Measurements from ENCODE around the gene CLPX.
"Not testable (repeated sequence)": the region's sequence is repeated elsewhere in the genome, so short reads cannot be mapped to it uniquely, and the experiment has no call there.

CLPX gene

DNA sequence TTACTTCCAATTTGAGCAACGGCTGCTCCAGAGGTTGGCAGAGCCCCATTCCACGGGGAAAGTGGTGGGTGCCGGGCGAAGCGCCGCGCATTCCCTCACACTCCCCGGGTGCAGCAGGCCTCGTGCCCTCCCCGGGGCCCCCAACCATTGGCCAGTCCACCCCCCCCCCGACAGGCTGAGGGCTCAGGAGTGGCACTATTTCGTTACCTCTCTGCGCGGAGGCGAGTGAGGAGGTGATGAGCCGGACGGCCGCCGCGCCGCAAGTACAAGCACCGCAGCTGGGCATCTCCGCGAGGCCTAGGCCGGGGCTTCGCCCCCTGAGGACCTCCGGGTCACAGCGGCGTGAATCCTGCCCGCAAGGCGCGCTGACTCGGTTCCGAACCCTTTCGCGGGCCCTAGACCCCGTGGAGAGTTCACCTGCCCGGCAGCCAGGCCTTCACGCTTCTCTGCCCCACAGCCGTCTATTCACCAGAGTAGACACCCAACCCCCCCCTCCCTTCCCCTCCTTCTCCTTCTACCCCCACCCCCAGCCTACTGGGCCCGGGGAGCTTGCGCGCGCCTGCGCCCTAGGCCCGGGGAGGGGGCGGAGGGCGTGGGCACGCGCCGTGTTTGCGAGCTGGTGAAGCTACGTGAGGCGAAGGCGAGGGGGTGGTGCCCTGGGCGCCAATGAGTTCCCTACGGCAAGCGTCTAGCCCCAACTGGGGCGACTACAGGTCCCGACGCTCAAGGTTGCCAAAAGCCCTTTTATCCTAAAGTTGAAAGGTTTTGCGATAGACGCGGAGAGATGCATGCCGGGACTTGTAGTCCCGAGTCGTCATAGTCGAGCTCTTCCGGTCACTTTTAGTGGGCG, at the start of gene CLPX:
CLPX (minus strand) TSS at position 475 of the 850 bp plus-strand sequence; CDS start at position 286, 189 bp downstream.
- DNase-seq, result peak; percentile 99

DNA sequence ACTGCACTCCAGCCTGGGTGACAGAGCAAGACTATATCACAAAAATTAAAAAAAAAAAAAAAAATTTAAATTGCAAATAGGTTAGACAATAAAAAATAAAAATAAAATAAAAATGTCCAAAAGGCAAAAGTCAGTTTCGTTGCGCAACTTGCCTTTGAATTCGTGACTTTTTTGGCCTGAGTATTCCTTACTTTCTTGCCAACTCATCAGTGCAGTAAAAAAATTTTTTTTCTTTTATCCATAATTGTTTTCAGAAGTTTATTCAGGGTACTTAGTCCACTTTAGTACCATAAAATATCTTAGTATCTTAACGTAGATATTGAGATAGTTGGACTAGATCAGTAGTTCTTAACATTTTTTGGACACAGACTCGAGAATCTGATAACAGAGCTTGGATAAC, 48.6 kb upstream of the CLPX start:
- DNase-seq, result no peak

DNA sequence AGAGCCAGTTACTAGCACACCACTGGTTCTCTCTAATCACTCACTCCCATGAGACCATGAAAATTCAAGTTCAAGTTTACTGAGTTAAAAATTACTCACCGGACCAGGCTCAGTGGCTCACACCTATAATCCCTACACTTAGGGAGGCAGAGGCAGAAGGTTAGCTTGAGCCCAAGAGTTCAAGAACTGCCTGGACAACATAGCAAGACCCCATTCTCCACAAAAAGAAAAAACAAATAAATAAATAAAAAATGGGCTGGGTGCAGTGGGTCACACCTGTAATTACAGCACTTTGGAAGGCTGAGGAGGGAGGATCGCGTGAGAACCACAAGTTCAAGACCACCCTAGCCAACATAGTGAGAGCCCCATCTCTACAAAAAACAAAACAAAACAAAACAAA, 47.4 kb upstream of the CLPX start:
- no peak for DNase-seq

DNA sequence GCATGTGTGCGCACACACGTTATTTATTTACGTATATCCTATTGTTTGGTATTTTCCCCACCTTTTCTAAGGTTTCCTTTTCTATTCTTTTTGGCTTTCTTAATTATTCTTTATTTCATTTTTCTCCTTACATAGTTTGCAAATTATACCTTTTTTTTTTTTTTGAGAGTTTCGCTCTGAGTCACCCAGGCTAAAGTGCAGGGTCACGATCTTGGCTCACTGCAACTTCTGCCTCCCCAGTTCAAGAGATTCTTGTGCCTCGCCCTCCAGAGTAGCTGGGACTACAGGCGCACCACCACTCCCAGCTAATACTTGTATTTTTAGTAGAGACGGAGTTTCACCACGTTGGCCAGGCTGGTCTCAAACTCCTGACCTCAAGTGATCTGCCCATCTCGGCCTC, 46.2 kb upstream of the CLPX start:
- no peak for DNase-seq

DNA sequence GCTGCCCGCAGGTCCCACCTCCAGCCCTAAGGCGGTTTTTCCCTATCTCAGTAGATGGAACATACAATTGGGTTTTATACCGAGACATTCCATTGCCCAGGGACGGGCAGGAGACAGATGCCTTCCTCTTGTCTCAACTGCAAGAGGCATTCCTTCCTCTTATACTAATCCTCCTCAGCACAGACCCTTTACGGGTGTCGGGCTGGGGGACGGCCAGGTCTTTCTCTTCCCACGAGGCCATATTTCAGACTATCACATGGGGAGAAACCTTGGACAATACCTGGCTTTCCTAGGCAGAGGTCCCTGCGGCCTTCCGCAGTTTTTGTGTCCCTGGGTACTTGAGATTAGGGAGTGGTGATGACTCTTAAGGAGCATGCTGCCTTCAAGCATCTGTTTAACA, 41.8 kb upstream of the CLPX start:
- DNase-seq, result not testable (repeated sequence)

DNA sequence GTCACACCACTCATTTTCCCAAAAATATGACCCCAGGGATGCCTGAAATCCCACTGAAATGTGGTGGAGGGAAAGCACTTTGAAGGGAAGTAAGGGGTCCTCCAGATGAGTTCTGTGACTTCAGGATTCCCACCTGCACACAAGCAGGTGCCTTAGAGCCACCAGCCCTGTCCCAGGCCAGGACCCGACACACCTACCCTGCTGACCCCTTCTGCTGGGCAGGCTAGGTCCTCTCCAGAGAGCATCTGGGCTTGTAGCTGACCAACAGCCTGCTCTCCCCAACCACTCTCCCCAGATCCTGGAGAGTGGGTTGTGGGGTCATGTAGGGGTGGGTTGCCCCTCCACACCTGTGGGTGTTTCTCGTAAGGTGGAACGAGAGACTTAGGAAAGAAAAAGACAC, 41.1 kb upstream of the CLPX start:
- DNase-seq, result no peak

DNA sequence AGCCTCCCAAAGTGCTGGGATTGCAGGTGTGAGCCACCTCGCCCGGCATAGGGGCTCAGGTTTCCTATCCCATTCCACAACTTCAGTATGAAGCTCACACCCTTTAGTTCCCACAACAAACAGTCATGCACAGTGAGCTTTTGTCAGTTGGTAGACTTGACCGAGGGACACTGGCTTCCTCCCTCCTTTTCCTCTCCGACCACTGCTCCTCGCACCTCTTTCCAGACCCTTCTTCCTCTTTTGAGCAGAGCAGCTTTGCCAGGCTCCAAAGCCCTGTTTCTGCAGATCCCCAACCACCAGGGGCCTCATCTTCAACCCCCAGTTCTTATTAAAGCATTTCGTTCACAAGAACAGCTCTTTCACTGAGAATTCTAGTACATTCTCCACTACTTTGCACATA, 38.9 kb upstream of the CLPX start:
- no peak for DNase-seq

DNA sequence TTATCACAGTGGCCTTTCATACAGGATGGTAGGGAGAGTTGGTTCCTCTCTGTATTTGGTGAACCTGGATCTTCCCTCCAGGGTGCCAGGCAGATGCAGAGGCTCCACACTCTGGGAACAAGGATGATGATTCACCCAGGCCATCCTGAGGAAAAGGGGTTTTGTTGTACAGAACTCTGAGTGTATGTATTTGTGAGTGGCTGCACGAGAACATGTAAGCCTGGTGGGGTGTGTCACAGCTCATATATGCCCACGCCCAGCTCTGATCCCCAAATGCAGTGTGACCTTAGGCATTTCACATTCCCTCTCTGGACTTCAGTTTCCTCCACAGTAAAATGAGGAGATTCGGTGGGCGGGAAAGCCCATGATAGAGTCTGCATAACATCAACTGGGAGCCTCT, 37.7 kb upstream of the CLPX start:
- no peak for DNase-seq

DNA sequence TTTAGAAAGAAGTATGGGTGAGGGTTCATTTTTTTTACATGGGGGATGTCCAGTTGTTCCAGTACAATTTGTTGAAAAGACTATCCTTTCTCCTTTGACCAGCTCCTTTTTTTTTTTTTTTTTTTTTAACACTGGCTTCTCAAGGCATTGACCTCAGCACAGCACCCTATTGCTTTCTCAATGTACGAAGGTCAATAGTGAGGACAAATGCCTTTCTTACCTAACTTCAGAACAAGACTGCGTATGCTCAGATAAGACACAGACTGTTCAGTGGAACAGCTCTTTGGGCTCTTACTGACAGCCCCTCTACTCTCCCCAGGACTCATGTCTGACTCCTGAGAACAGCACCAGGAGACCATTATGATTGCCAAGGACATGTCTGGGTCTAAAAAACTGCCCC, 36.6 kb upstream of the CLPX start:
- no peak for DNase-seq

DNA sequence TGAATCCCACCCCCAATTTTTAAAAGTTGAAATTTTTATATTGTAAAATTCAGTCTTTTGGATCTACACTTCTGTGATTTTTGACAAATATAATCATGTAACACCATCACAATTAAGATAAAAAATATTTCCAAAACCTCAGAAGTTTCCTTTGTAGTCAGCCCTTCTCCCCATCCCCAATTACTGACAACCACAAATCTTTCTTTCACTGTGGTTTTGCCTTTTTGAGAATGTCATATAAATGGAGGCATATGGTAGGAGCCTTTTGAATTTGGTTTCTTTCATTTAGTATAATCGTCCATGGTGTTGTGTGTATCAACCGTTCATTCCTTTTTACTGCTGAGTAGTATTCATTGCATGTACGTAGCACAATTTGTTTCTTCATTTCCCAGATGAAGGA, 34.0 kb upstream of the CLPX start:
- no peak for DNase-seq

DNA sequence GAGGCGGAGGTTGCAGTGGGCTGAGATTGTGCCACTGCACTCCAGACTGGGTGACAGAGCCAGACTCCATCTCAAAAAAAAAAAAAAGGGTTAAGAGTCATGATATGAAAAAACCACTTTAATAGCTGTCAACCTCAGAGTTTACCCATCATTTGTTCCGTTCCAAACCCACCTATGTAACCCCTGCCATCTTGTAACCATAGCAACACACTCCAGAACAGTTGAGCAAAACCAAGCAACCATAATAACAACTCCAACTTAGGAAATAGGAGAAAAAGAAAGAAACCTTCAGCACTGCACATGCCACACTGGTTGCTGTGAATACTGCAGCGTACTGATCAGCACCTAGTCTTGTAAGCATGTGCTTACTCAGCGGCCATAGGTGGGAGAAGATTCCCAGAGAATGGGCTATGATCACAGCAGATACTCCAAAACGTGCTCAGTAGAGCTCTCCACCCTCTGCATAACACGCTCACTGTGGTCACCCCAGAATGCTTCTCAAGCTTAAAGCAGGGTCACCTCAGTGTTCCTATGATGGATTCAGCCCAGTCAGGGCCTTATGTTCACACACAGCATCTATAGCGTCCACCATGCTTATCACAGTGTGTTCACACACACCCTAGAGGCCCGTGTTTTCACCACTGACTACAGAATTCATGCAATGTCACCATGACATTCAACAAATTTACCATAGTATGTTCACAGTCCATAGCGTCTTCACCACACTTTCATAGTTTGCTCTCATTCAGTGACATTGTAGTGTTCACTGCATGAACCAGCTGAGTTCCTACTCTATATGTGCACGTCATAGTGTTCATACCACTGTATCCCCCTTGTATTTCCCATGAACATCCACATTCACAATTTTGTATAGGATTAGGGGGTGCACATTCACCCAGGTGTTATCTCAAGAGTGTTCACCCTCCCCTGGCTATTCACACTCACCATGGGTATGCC, 32.7 kb upstream of the CLPX start:
- no peak for DNase-seq

DNA sequence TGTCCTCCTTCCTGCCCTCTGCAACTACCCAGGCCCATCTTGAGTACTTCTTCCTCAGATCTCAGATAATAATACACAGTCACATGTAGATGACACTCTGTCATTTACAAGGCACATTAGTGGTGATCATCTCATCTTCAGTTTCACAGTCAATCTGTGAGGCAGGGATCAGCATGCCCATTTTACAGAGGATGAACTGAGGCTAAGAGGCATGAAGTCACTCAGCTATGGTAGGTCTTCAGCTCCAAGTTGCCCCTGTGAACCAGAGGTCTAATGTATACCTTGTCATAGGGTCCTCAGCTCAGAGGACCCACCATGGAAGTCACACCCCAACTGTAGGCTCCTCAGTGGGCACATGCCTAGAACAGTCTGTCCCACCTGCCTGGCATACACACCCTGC, 30.4 kb upstream of the CLPX start:
- DNase-seq, result no peak

DNA sequence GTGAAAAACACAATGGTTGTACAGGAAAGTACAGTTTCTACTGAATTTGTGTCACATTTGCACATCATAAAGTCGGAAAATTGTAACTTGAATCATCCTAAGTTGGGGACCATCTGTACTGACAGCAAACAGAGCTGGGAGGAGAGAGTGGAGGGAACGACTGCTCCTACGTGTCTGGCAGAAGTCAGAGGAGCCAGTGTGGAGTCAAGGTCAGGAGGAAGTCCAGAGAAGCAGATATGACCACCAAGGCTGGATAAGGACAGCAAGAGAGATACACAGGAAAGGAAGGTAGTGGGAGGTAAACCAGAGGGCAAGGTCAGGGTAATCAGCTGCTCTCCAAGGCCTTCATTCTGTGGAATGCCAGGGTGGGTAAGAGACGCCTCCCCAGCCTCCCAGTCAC, 28.9 kb upstream of the CLPX start:
- no peak for DNase-seq

DNA sequence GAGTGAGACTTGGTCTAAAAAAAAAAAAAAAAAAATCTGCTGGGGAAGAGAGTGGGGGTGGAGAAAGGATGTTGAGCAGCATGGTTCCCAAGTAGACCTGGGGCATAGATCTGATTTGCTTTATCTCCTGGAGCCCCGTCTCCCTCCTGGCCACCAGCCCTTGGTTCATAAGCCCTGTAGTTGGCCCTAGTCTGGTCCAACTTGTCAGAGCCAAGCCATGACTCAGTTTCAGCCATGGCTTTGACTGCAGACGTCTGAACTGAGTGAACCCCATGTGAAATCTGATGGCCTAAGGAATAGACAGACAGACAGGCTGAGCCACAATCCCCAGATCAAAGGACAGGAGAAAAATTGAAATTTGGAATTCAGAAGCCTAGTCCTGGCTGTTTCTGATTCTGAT, 28.1 kb upstream of the CLPX start:
- no peak for DNase-seq

DNA sequence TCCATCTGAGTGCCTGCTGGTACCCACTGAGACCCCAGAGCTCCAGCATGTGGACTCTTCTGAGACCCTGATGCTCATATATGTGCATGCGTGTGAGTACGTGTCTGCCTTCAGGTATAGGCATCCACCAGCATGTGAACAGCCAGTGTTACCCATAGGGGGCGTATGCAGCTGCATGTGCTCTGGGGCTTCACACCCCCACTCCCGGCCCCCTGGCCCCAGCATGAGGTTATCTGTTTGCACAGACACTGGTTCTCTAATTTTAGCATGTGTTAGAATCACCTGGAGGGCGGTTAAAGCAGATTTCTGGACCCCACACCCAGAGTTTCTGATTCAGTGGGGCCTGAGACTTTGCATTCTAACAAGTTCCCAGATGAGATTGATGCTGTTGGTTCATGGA, 27.0 kb upstream of the CLPX start:
- peak; percentile 71 for DNase-seq

DNA sequence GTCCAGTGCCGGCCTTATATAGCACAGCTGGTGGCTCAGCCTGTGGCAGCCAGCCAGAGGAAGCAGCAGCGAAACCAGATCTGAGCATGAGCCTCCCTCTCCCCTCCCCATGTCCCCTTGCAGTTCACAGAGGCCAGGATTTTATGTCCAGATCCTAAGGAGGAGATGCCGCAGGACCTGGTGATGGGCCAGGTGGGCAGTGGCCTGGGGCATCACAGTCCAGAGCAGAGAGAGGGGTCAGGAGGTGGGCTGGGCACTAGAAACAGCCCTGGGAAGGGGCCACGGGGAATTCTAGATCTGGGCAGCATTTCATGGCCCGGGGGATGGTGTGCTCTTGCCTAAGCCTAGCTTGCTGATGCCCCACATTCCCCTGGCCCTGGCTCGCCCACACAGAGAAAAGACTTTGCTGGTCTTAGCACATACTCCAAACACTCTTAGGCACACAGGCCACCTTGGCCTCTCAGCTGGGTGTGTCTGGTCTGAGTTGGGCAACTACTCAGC, 26.4 kb upstream of the CLPX start:
- peak; percentile 80 for DNase-seq

DNA sequence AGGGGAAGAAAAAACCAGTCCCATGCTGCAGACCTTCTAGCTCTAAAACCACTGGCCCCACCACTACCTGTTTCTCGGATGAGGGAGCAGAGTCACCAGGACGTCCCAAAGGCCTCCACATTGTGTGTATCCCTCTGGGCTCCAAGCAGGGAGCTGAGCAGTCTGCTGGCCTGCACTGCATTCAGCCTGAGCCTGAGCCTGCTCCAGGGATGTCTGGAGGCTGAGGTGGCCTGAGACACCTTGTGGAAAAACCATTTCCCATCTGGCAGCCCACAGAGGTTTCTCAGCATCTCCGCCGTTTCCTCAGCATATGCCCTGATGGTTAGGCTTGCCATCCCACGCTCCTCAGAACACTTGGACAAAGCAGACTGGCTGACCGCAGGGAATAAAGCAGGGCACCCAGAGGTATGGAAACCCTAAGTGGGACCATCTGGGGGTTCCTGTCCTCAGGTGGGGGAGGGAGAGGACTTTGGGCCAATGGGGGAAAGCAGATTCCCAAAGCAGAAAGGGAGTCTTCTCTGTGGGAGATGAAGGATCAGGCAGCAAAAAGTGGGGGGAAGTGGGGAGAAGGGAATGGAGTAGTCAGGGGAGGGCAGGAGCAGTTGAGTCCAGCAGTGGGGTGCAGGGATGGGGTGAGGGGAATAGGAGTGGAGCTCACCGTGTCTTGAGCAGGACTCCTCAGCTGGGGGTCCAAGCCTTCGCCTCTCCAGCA, 25.8 kb upstream of the CLPX start, which contains the start of gene CILP:
CILP (minus strand) TSS at position 704 of the 712 bp plus-strand sequence. CDS start 1,718 bp downstream, outside the sequence.
- DNase-seq, result no peak

DNA sequence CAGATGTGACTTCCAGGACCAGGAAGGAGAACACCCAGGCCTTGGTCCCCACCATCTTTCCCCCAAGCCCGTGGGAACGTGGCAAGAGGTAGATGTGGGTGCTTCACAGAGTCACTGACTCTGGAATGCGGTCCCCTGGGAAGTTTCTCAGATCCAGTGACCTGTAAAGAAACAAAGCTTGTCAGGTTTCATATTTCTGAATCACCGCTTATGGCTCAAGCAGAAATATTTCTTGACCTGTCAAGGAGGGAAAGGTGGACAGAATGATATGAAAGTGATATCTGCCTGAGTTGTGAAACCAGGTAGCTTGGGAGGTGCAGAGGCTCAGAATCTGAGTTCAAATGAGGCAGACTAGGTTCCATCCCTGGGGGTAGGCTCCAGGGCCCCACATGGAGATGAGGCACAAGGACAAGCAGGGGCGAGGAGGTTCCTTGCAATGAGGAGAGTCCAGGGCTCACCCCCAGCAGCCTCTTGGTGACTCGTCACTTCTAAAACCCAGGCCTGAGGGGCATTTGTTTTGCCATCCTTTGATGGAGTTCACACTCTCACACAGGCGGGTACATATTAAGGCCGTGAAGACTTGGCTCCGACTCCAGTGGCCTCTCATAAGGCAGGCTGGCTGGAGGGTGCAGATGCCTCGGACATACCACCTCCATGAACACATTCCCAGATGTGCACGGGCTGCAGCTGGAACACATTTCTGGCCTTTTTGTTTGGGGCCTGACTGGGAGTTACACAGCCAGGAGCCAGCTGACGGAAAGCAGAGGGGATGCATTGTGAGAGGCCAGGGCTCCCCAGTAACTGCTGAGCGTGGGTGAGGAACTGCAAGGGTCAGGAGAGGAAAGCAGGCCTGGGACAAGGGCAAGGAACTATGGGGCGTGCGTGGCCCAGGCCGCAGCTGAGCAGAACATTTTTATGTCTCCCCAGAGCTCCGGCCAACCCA, 24.8 kb upstream of the CLPX start:
- DNase-seq, result no peak

DNA sequence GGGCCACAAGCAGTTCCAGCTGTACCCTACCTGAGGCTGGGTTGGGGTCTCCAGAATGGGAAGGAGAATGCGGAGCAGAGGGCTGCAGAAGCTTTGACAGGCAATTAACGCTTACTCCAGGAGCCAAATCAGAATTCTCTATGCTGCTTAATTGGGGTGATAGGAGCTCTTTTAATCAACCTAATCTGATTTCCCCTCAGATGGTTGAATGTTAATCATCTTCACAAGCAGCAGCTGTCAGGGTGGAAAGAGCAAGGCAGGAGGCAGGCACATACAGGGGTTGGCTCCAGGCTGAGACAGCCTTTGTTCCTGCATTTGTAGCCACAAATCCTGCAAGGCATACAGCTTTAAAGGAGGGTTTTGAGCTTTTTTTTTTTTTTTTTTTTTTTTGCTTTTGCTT, 23.5 kb upstream of the CLPX start:
- no peak for DNase-seq

DNA sequence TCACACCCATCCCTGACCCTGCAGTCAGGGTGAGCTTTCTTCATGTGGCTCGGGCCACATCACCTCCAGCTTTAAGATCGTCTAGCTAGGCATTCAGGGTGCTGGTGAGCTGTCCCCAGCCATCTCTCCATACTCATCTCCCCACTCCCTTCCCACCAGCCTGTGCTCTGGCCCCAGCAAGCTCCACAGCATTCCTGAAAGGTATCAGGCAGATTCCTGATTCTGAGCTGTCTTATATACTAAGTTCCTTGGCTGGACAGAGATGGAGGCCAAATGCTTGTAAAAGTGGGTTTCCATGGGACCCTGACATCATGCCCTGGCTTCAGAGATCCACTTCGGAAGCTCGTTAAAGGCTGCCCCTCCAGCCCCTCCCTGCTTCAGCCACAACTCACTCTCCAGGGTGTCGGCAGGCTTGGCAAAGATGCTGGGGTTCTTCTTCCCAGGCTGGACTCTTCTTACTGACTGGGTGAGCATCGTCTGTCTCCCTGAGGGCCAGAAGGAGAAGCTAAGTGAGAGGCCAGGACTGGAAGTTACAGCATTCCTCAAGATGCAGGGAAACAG, 22.2 kb upstream of the CLPX start:
- DNase-seq, result no peak

DNA sequence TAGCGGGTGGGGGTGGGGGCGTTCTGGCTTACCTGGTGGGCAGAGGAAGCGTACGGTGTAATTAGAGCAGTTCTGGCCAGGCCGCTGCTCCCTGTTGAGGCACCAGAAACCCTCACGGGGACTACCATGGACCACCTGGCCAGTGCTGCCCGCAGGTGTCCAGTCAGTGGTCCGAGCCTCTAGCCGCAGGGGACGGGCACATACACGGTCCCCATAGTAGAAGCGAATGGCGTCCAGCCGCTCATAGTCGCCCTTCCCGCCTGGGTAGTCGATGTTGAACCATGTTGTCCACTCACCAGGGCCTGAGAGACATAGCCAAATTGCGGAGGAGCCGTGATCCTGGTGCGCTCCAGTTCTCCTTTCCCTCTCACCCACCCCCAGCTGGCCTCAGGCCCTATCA, 21.6 kb upstream of the CLPX start:
- DNase-seq, result no peak
